Measurements from ENCODE around the gene ITGB7. TPM values are rescaled to one million over a fixed set of nuclear protein-coding genes. Genes with fewer than 3 reads are reported as not detected.

Gene ITGB7
- polyA plus RNA-seq, 1 donor (not counting 4 experiments of a cell fraction or from before 2014, with no cell fraction given) = 0.83 TPM

GRCh38 chr12:53215497-53215896 is 8.4 kb upstream of the ITGB7 start:
- DNase-seq (ENCODE audit: low read depth, low spot score) (no peak), FAIRE-seq (no peak)
- Histone ChIP-seq H3K4me1 (ENCODE audit: control insufficient read depth, extremely low read depth, insufficient read depth, low read length) (peaks cover 33% of the 10 kb centered on the region), H3K79me2 (ENCODE audit: control insufficient read depth, insufficient read depth, low read length) (peaks cover 25% of the 10 kb centered on the region), H3K4me3 (ENCODE audit: control insufficient read depth in 2 of 3, extremely low read depth in 1 of 3, insufficient read depth in 2 of 3, low read depth in 1 of 3, low read length in 3 of 3) (no peak overlapping the region), H3K9me1 (ENCODE audit: control insufficient read depth, extremely low read depth, insufficient read depth, low read length) (no peaks in the 10 kb centered on the region), H4K20me1 (ENCODE audit: control insufficient read depth, extremely low read depth, insufficient read depth, low read length) (peaks cover 2% of the 10 kb centered on the region), H3K36me3 (ENCODE audit: control insufficient read depth in 2 of 2, extremely low read depth in 1 of 2, insufficient read depth in 2 of 2, low read length in 2 of 2) (peaks cover 36 to 50% of the 10 kb centered on the region in 2 experiments), H3K27me3 (ENCODE audit: control insufficient read depth, extremely low read depth, insufficient read depth, low read length) (no peaks in the 10 kb centered on the region), H3K9me3 (ENCODE audit: control insufficient read depth, low read depth, low read length) (no peaks in the 10 kb centered on the region), H3K27ac (ENCODE audit: control insufficient read depth, insufficient read depth, low read length) (no peak overlapping the region), H2AFZ (ENCODE audit: control insufficient read depth, low read length) (no peak overlapping the region), H3K4me2 (ENCODE audit: control insufficient read depth, extremely low read depth, insufficient read depth, low read depth, low read length) (no peak overlapping the region), H3K9ac (ENCODE audit: control insufficient read depth, extremely low read depth, insufficient read depth, low read length) (no peak overlapping the region)
- TF ChIP-seq EZH2 (IDR thresholded peaks at IDR 0.05; ENCODE audit: low read length) (no peak), CTCF (optimal IDR thresholded peaks at IDR 0.05 in 1 of 3, IDR thresholded peaks at IDR 0.05 in 1 of 3, conservative IDR thresholded peaks at IDR 0.05 in 1 of 3; ENCODE audit: extremely low read depth in 1 of 3, insufficient read depth in 2 of 3, low read length in 3 of 3) (no peak)
- dilution Hi-C loops (cut with MboI; ENCODE audit: extremely low pct_ligation_motif_present, low sequenced_read_pairs) = no loop called here

- TF ChIP-seq EZH2 (IDR thresholded peaks at IDR 0.05; ENCODE audit: low read length) = no peak
- TF ChIP-seq CTCF (optimal IDR thresholded peaks at IDR 0.05 in 1 of 3, IDR thresholded peaks at IDR 0.05 in 1 of 3, conservative IDR thresholded peaks at IDR 0.05 in 1 of 3; ENCODE audit: extremely low read depth in 1 of 3, insufficient read depth in 2 of 3, low read length in 3 of 3) = no peak
- no peak for FAIRE-seq
- dilution Hi-C loops (cut with MboI; ENCODE audit: extremely low pct_ligation_motif_present, low sequenced_read_pairs) = no loop called here
- Histone ChIP-seq H3K9me1 (ENCODE audit: control insufficient read depth, extremely low read depth, insufficient read depth, low read length) (no peaks in the 10 kb centered on the region), H3K79me2 (ENCODE audit: control insufficient read depth, insufficient read depth, low read length) (peaks cover 24% of the 10 kb centered on the region), H3K36me3 (ENCODE audit: control insufficient read depth in 2 of 2, extremely low read depth in 1 of 2, insufficient read depth in 2 of 2, low read length in 2 of 2) (peaks cover 39 to 56% of the 10 kb centered on the region in 2 experiments), H3K27me3 (ENCODE audit: control insufficient read depth, extremely low read depth, insufficient read depth, low read length) (no peaks in the 10 kb centered on the region), H3K4me3 (ENCODE audit: control insufficient read depth in 2 of 3, extremely low read depth in 1 of 3, insufficient read depth in 2 of 3, low read depth in 1 of 3, low read length in 3 of 3) (no peak overlapping the region), H3K27ac (ENCODE audit: control insufficient read depth, insufficient read depth, low read length) (no peak overlapping the region), H3K9ac (ENCODE audit: control insufficient read depth, extremely low read depth, insufficient read depth, low read length) (no peak overlapping the region), H3K4me2 (ENCODE audit: control insufficient read depth, extremely low read depth, insufficient read depth, low read depth, low read length) (no peak overlapping the region), H4K20me1 (ENCODE audit: control insufficient read depth, extremely low read depth, insufficient read depth, low read length) (no peaks in the 10 kb centered on the region), H3K9me3 (ENCODE audit: control insufficient read depth, low read depth, low read length) (no peaks in the 10 kb centered on the region), H2AFZ (ENCODE audit: control insufficient read depth, low read length) (no peak overlapping the region), H3K4me1 (ENCODE audit: control insufficient read depth, extremely low read depth, insufficient read depth, low read length) (peaks cover 30% of the 10 kb centered on the region)
- no peak for DNase-seq (ENCODE audit: low read depth, low spot score)
Measured at GRCh38 chr12:53214687-53215455, 7.8 kb upstream of the ITGB7 start.

Data from keratinocyte (primary cell).